ENCODE data around the gene PRKCE.

GRCh38 chr2:45892425-45892745 is 240.9 kb downstream of the PRKCE start:
- TF ChIP-seq EZH2phosphoT487 (IDR thresholded peaks at IDR 0.05; ENCODE audit: unreplicated experiment) (no peak), CTCF (conservative IDR thresholded peaks at IDR 0.05; ENCODE audit: low read depth in 2 of 2) (no peak), EZH2 (IDR thresholded peaks at IDR 0.05; ENCODE audit: low read depth, unreplicated experiment) (no peak), POLR2AphosphoS5 (IDR thresholded peaks at IDR 0.05; ENCODE audit: low read depth) (no peak), ETS1 (IDR thresholded peaks at IDR 0.05) (no peak)
